Retina (tissue), 1 donor: ENCODE data around the gene DLGAP1.

Experiments used
- DNase-seq: peaks from one replicate; pipeline ENCODE4 v3.0.0-alpha.2; 2016

Gene DLGAP1

DNA sequence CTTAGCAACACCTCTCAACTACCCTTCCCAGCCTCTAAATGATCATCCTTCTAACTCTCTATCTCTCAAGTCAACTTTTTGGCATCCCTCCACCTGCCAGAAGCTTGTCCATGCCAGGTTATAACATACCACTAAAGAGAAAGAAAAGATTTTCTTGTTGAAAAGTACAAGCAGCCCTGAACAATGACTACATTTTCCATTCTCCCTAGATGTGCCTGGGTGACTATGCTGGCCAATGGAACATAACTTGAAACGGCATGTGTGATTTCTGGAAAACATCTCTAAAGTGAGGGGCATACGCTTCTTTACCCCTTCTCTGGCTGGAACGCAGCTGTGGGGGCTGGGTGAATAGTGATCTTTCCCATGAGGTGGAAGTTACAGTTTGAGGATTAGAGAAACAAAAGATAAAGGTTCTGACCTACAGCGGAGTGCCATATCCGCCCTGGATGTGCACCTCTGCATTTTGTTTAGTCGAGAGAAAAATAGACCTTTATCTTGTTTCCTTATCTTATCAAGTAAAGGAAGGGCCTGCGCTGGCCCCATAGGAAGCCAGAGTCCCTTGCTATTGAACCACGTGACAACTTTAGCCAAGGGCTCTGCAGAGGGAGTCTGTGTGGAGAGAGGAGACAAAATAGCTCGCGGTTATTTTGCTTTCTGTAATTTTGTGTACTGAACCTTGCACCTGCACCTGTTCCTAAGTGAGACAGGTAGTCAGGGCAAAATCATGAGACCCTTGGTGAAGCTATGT lies 568.4 kb downstream of the DLGAP1 start:
- no peak for DNase-seq

DNA sequence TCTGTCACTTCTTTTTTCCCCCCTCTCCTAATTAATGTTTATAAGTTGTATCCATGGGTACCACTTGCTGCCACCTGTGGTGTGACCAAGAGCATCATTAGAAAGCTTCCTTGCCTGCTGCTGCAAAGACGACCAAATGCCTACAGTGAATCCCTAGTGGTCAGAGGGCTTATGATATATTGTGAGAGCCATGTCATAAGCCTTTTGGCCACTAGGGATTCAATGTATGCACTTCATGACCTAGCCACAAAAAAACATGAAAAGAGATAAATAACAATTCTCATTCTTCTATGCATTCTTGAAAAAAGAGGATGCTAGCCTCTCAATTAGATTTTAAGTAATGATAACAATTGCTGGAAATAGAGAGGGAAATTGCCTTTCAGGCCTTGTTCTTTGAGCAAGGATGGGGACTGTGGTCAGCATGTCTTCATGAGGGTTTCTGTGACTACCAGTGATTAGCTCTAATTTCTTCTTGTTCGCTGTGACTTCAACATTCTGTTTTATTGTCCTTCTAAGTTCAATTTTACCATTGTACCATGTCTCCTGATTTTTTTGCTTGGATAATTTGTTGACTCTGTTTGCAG lies 569.8 kb downstream of the DLGAP1 start:
- DNase-seq = no peak

DNA sequence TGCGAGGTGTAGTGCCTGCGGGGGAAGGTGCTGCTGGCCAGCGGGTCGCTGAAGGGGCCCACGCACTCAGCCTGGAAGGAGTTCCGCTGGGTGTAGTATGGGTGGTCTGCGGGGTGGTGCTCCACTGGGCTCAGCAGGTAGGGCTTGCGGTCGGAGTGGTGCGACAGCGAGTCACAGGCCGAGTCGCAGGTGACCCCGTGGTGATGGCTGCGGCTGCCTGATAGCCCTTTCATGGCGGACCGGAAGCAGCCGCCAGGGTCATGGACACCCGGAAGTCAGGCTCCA lies 575.3 kb downstream of the DLGAP1 start:
- DNase-seq = no peak

- DNase-seq = no peak
Observed at GRCh38 chr18:3879114-3879835, 575.8 kb downstream of the DLGAP1 start.

DNA sequence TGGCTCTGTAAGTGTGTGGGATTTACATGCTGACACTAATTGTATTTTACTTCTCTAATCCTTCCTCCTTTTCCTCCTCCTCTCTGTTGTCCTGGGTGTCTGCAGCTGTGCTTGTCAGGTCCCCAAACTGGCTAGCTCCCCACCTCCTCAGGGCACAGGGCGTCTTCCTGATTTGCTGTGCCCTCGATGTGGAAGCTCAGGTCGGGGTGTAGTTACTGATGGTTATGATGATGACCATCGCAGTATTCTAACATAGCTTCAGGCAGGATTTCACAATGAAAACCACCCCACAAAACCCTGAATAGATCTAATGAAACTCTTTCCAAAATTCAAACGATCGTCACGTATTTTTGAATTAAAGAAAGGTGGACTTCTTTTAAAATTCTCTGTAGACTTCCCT lies 576.7 kb downstream of the DLGAP1 start:
- DNase-seq = no peak

DNA sequence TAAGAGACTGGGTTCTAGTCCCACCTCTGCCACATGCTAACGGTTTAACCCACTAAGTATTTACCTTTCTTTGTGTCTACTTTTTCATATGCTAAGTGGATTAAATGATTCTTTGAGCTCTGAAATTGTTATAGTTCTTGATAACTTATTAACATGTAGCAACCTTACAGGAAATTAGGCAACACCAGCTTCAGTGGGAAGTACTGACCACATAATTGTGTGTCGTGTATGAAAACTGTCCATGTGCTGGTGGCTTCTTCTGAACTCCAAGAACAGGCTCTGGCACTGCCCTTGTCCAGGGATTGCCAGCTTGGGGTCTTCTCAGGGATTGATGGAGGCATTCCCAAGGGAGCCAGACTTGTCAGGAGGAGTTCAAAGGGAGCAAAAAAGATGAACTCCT lies 577.4 kb downstream of the DLGAP1 start:
- DNase-seq = no peak

GRCh38 chr18:3875961-3876360 lies 579.1 kb downstream of the DLGAP1 start:
- DNase-seq = no peak

DNA sequence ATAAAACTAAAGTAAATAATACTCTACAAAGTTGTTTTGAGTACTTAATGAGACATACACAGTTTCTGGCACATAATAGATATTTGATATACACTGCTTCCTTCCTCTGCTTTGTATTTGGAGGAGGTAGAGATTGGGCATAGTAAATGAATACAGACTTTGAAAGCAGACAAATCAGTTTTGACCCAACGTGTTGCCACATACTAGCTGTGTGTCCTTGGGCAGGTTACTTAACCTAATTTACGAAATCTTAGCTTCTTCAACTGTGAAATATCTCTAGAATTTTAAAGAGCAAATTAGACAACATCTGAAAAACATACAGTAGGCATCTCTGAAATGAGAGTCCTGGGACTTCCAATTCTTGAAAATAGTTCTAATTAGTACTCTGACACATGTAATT lies 579.7 kb downstream of the DLGAP1 start:
- no peak for DNase-seq

DNA sequence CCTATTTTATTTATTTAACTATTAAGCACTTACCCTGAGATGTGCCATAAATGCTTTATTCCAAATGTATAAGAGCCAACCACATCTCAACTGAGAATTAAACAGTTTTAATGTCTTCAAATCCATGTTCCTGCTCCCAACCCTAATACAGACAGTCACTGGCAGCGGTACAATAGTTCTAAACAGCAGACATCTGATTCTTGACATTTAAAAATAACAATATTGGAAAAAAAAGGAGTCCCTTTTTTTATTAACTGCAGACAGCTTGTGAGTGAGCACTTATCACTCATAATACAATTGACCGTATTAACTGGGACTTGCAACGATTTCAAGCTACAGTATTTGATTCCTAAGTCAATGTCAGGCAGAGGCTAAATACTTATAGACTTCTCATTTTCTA lies 580.5 kb downstream of the DLGAP1 start:
- DNase-seq = no peak

DNA sequence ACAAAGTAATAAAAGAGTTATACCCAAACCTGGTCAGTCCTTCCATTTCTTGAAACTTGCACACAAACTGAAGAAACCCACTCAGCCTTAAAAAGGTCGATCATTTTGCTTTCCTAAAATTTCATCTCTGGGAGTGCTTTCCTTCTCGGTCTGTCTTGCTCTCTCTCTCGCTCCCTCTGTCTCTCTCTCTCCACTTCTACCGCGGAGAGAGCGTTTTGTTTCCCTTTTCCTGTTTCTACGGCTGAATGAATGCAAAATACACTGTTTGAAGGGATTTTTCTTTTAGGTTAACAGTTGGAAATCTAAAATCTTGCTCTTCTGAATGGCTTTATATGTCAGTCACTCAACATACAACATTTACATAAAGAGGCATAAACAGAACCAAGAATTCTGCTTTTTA lies 581.0 kb downstream of the DLGAP1 start:
- no peak for DNase-seq

GRCh38 chr18:3873698-3874097 lies 581.4 kb downstream of the DLGAP1 start:
- DNase-seq = no peak

GRCh38 chr18:3873211-3873610 lies 581.9 kb downstream of the DLGAP1 start:
- DNase-seq = no peak

- no peak for DNase-seq
Observed at GRCh38 chr18:3872641-3873040, 582.5 kb downstream of the DLGAP1 start.

DNA sequence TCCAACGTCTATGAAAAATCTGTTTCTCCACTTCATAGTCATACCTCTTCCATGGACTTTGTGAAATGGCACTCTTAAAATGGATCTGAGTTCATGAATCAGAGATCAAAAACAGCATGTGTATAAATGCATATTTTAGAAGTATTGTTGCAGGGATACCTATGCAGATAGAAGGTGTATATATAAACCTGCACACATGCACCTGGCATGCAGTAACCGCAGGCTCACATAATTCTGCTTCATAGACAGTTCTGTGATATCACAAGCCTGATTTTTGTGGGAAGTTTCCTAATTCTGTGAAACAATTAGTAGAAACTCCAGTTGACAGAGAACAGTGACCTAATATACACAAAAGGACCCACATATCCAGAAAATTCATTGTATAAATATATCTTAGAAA lies 583.4 kb downstream of the DLGAP1 start:
- DNase-seq = no peak

- no peak for DNase-seq
Observed at GRCh38 chr18:3870914-3871313, 584.2 kb downstream of the DLGAP1 start.

- DNase-seq = no peak
Observed at GRCh38 chr18:3869848-3870247, 585.3 kb downstream of the DLGAP1 start.

DNA sequence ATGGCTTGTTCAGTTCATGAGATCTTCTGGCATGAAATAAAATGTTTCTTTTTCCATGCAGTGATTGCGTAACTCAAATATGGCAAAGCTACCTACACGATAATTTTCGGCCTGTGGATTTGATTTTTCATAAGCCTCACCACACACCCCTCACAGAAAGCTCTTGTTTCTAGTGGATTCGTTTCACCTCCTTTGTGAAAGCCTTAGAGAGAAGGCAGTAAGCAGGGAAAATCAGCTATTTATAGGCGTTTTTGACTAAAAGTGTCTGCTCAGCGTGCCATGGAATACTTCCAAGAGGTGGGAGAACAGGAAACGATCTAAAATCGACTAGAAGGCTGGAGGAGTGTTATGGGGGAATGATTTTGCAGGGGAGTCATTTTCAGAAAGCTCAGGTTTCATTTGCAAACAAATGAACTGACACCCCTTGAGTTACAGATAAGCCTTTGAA lies 587.2 kb downstream of the DLGAP1 start:
- DNase-seq = no peak

GRCh38 chr18:3867236-3867635 lies 587.9 kb downstream of the DLGAP1 start:
- DNase-seq = no peak

- no peak for DNase-seq
Observed at GRCh38 chr18:3864669-3865298, 590.3 kb downstream of the DLGAP1 start.

GRCh38 chr18:3863593-3863992 lies 591.5 kb downstream of the DLGAP1 start:
- no peak for DNase-seq

- no peak for DNase-seq
Observed at GRCh38 chr18:3863006-3863405, 592.1 kb downstream of the DLGAP1 start.

DNA sequence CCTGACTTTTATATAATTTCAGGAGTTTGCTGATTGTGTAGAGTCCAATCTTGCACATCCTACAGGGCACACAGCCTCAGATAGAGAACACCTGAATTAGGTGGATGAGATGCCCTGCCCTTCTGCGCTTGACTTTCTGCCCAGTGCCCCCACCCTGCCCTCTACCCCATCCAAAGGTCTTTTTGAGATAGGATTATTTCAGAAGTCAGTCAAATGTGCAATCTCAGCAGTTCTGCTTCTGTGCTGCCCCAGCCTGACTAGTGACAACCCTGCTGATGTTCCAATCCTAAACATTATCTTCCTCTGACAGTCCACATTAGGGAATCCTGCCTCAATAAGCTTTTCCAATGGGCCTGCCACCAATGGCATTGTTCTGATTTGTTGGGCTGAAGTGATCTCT lies 593.6 kb downstream of the DLGAP1 start:
- no peak for DNase-seq

DNA sequence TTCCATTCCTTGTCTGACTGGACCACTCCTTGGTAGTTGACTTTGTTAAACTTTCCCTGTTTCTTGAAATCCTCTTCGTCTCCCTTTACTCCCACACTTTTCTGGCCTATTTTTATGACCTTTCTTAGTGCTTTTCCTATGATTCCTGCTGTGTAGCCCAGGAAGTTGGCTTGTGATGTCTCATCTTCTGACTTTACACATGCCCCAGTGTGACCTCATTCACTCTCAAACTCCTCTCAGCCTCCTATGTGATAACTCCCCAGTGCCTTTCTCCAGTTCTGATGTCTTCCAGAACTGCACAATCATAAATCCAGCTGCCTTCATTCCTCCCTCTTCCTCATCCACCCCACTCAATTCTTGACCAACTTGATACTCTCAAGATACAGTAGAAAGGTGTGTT lies 597.6 kb downstream of the DLGAP1 start:
- DNase-seq = no peak

DNA sequence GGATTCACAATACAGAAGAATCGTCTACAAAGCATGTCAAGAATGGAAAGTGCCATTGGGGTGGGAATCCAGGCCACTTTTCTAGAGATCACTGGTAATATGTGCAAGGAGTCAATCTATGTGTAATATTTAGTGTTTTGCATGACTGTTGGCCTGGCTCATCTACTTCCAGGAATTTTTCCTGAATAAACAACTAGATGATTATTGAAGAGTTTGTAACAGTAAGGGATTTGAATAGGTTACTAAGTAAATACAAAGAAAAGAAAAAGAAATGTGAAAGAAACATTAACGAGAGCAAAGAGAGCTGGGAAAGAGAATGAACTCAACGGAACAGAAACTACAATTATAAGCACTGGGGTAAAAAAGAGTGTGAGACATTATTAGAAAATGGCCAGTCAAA lies 599.1 kb downstream of the DLGAP1 start:
- no peak for DNase-seq
